Frontal cortex (tissue), 4 donors: ENCODE measurements around the gene SLC35F1. TPM values are rescaled to one million over a fixed set of nuclear protein-coding genes. Genes with fewer than 3 reads are reported as not detected.
"Not testable (repeated sequence)": the region's sequence is repeated elsewhere in the genome, so short reads cannot be mapped to it uniquely, and the experiment has no call there.

Experiments used
- DNase-seq, 2 donors: peaks; one replicate each; pipeline ENCODE4 v3.0.0; 2012; ENCODE audit warnings: low spot score in 2 of 2
- FAIRE-seq: peaks from 2 replicates; lab custom pipeline; 2012; peaks lifted over from hg19 to GRCh38; lab: Jason Lieb, UNC
- total RNA-seq: library from RNA; depleted of rRNA; stranded (reverse); fragments of >200 nt; gene quantifications from one replicate; pipeline ENCODE4 v1.2.3, GENCODE V29; 2014
- donor health status: control.
- donor health status: control.
- donor health status: control.

The SLC35F1 gene
- total RNA-seq, 1 donor from 2014 or later = 97.0 TPM

DNA sequence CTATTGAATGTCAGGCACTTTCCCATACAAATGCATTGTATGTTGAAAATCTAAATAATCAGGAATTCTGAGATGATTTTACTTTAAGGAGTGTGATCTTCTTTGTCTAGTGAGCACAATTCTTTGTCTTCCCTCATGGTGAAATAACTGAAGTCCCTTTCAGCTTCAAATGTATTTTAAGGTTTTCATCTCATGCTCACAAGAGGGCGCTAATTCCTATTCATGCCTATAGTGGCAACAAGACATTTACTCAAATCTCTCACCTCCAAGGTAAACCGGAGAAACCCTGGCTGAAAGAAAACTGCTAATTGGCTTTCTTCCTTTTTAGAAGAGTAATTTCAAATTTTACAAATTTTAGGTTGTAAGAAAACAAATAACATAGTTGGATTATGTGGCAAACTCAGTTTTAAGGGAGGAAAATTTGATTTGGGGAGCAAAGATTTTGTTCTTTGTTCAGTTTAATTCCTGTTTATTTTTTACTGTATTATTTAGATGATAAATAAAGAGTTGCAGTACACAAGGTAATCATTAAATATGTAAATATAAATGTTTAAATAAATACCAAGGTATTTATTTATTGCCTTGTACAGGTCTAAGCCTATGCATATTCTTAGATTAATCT lies 69.1 kb downstream of the SLC35F1 start:
- peak; percentile 19 for FAIRE-seq
- no peak for DNase-seq

DNA sequence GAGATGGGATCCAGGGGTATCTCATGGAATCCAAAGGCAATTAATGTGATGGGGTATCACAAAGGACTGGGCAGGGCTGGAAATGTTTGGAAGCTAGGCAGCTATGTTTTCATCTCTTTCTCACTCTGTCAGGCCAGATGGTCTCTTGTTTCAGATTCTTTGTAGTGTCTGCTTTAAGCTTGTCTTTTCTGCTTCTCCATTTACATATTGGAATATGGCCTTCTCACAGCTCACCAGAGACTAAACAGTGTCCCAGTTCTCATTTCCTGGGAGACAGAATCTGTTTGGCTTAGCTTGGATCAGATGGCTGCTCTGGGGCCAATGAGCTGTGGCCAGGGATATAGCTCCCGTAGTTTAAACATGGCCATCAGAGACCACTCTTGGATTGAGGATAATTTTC lies 78.9 kb downstream of the SLC35F1 start:
- DNase-seq (no peak), FAIRE-seq (no peak)

GRCh38 chr6:117986396-117986795 lies 79.3 kb downstream of the SLC35F1 start:
- DNase-seq = no peak
- FAIRE-seq = no peak

DNA sequence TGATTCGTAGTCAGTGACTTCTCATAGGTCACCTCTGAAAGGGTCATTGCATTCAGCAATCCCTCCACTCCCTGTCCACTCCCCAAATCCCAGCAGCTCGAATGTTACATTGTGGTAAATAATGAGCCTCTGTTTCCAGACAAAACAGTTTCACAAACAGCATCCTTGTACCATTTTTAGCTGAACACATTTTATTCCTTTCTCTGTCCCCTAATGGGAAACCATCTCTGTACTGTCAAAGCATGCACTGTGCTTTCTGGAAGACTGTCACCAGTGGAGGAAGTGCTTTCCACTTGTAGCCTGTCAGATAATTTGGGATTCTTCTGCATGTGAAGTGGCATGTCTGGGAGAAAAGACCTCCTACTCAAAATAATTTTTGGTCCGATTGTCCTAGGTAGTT lies 82.0 kb downstream of the SLC35F1 start:
- DNase-seq (no peak), FAIRE-seq (no peak)

GRCh38 chr6:117990151-117990550 lies 83.1 kb downstream of the SLC35F1 start:
- DNase-seq = no peak
- no peak for FAIRE-seq

- peak in 1 of 2 donors; percentile 15 for DNase-seq
Observed at GRCh38 chr6:117992856-117993255, 85.8 kb downstream of the SLC35F1 start.

DNA sequence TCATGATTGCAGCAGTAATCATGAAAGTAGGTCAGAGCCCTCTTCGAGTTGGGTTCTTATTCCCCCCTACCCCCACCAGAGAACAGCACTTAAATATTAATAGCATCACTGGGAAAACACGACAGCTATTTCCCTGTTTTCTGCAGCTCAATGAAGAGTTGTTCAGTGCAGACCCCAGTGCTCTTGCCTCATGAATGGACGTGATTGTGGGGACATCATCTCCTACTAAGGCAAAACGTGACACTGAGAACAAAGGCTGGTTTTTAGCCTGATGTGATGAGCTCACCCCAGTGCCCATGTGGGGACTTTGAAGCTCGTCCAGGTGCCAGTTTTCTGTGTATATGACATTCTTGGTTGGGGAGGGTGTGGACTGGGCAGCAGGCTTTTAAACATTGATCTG lies 105.9 kb downstream of the SLC35F1 start:
- FAIRE-seq = no peak
- DNase-seq = peak in 1 of 2 donors; percentile 10

More at GRCh38 chr6:117992856-117993255, 85.8 kb downstream of the SLC35F1 start:
- no peak for FAIRE-seq

GRCh38 chr6:118016532-118016931 lies 109.5 kb downstream of the SLC35F1 start:
- FAIRE-seq (no peak), DNase-seq (no peak)

- FAIRE-seq = no peak
- no peak for DNase-seq
Observed at GRCh38 chr6:118017301-118017848, 110.3 kb downstream of the SLC35F1 start.

DNA sequence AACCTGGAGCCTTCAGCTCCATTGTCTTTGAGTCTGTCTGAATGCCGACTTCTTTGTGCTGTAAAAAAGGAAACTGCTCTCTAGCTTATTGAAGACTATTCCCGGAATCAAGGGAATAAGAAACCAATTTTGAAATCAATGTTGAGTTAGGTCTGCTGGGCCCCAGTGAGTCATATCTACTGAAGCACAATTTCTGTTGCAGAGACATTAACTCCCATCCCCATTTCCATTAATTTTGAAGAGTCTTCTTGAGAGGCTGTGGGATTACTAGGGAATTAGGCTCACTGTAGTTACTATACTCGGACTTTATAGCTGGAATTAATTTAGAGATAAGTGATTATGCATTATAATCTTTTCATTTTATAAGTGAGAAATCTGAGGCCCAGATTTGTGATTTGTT lies 116.7 kb downstream of the SLC35F1 start:
- DNase-seq = no peak
- FAIRE-seq = no peak

DNA sequence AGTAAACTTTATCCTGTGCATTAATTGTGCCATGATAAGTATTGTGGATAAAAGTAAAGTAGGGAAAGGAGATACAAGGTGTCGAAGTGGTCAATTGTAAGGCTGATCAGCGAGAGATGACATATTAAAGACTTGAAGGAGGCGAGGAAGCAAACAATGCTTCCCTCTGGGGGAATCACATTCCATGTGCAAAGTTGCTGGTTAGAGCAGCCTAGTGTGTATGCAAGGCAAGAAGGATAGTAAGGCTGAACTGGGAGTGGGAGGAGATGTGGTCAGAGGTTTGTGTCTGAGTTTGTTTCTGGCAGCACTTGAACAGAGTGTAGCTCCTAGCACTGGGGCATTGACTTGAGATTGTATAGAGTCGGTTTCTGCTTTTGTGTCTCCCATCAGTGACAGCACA lies 122.9 kb downstream of the SLC35F1 start:
- DNase-seq (no peak), FAIRE-seq (no peak)

DNA sequence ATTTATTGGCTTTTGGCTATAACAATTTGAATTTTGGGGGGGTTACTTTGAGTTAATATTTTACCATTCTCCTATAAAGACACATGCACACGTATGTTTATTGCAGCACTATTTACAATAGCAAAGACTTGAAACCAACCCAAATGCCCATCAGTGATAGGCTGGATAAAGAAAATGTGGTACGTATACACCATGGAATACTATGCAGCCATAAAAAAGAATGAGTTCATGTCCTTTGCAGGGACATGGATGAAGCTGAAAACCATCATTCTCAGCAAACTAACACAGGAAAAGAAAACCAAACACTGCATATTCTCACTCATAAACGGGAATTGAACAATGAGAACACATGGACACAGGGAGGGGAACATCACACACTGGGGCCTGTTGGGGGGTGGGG lies 130.4 kb downstream of the SLC35F1 start:
- FAIRE-seq, DNase-seq: not testable (repeated sequence)

- no peak for FAIRE-seq
- no peak for DNase-seq
Observed at GRCh38 chr6:118042855-118043254, 135.8 kb downstream of the SLC35F1 start.

DNA sequence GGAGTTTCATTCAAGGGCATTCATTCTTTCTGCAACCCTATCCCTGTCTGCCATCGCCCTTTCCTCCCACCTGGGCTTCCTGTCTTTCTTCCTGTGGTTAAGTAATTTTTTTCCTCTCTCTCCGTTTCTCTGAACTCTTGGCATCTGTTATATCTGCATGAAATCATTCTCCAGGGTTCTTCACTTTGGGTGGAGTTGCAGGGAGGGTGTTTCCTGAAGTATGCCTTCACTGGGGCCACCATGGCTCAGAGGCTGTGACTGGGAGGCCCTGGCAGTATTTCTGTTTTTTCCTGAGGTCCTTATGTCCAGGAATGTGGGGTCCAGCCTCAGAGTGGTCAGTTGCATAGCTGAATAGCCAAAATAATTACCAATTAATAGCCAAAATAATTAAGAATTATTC lies 137.2 kb downstream of the SLC35F1 start:
- no peak for DNase-seq
- FAIRE-seq = no peak

GRCh38 chr6:118054082-118054481 lies 147.0 kb downstream of the SLC35F1 start:
- FAIRE-seq (no peak), DNase-seq (no peak)

GRCh38 chr6:118061666-118062065 lies 154.6 kb downstream of the SLC35F1 start:
- DNase-seq (no peak), FAIRE-seq (no peak)

DNA sequence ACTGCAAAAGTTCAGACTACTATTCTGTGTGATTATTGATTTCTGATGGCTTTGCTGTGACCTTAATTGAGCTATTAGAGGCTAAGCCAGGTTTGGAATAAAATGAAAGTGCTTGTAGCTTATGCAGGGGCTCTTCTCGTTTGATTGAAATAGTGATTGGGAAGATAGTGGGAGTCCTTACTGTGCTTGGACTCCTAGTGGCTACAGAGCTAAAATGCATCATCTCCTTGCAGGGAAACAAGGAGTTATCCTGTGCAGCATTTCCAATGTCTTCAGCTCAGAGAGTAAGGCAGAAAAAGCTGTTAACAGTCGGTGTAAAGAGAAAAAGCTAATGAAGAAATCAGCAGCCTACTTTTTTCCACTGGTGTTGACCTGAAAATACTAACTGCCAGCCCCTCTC lies 173.5 kb downstream of the SLC35F1 start:
- DNase-seq (no peak), FAIRE-seq (no peak)

DNA sequence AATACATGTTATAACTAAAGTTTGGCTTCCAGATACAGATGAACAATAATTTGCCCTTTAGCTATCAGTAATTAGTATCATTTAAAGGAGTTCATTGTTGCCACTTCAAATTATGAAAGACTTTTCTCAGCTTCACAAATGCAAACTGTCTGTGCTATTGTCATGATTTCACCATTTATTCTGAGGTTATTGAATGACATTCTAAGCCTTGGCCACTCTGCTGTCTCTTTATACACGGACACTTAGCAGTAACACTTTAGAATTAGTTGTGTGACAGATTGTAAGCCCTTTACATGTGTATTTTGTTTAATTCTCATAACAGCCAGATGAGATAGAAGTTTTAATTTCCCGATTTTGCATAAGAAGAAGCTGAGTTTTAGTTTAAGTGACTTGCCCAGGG lies 176.6 kb downstream of the SLC35F1 start:
- DNase-seq = no peak
- FAIRE-seq = no peak

GRCh38 chr6:118085665-118086064 lies 178.6 kb downstream of the SLC35F1 start:
- no peak for FAIRE-seq
- DNase-seq = no peak

DNA sequence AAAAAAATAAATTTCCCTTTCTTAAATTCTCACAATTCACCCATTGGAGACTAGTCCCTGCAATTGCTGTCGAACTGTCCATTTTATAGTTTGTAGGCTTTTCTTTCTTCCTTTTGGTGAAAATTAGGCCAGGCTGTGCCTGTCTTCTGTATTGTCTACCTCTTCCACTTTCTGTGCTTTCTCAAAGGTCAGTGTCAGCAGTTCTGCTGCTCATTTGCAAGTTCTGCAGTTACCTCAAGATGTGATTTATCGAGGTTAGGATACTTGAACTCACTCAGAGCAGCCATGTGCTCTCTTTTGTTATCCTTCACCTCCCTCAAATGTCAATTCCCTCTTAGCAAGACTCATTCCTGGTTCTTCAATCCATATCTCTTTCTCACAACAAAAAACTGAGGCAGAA lies 179.1 kb downstream of the SLC35F1 start:
- FAIRE-seq (no peak), DNase-seq (no peak)

- no peak for DNase-seq
- FAIRE-seq = no peak
Observed at GRCh38 chr6:118092086-118092485, 185.0 kb downstream of the SLC35F1 start.

DNA sequence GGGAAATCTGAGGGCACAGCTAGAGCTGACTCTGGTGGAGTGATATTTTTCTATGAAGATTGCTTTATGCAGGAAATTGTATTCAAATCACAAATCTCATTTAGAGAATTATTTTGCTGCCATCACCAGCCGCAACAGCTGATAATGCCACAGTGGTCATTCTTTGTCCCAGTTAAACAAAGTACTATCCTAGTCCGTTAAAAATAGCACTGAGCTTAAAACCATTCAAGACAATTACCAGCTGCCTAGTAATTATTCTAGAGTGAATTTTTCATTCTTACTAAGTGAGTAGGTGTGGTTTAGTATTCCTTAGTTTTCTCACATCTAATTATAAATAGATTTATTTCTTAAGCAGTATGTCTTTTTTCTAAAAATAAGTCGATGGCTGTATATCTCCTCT lies 190.5 kb downstream of the SLC35F1 start:
- DNase-seq = no peak

More for the DNA sequence above, 190.5 kb downstream of the SLC35F1 start:
- no peak for FAIRE-seq
